Measurements from ENCODE around the gene NFATC2.

GRCh38 chr20:51401496-51401895 is 141.0 kb downstream of the NFATC2 start:
- TF ChIP-seq, protein P1, sequence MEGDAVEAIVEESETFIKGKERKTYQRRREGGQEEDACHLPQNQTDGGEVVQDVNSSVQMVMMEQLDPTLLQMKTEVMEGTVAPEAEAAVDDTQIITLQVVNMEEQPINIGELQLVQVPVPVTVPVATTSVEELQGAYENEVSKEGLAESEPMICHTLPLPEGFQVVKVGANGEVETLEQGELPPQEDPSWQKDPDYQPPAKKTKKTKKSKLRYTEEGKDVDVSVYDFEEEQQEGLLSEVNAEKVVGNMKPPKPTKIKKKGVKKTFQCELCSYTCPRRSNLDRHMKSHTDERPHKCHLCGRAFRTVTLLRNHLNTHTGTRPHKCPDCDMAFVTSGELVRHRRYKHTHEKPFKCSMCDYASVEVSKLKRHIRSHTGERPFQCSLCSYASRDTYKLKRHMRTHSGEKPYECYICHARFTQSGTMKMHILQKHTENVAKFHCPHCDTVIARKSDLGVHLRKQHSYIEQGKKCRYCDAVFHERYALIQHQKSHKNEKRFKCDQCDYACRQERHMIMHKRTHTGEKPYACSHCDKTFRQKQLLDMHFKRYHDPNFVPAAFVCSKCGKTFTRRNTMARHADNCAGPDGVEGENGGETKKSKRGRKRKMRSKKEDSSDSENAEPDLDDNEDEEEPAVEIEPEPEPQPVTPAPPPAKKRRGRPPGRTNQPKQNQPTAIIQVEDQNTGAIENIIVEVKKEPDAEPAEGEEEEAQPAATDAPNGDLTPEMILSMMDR (IDR thresholded peaks at IDR 0.05 in 2 of 3, conservative IDR thresholded peaks at IDR 0.05 in 1 of 3; ENCODE audit: borderline replicate concordance in 1 of 3, insufficient read depth in 1 of 3, low read depth in 2 of 3, low read length in 2 of 3): no peak
- no peak for TF ChIP-seq SP1 (IDR thresholded peaks at IDR 0.05; ENCODE audit: low read depth)
- no peak for TF ChIP-seq ZBTB33 (IDR thresholded peaks at IDR 0.05; ENCODE audit: extremely low read depth, insufficient replicate concordance, low read length)
- no peak for TF ChIP-seq POLR2A (IDR thresholded peaks at IDR 0.05; ENCODE audit: borderline replicate concordance, extremely low read depth, insufficient read depth, insufficient read length)

Measured in HCT116 (cell line).